ENCODE data around the gene DDX1.

GRCh38 chr2:15548974-15549373 is 42.7 kb upstream of the DDX1 start:
- TF ChIP-seq, protein P1, sequence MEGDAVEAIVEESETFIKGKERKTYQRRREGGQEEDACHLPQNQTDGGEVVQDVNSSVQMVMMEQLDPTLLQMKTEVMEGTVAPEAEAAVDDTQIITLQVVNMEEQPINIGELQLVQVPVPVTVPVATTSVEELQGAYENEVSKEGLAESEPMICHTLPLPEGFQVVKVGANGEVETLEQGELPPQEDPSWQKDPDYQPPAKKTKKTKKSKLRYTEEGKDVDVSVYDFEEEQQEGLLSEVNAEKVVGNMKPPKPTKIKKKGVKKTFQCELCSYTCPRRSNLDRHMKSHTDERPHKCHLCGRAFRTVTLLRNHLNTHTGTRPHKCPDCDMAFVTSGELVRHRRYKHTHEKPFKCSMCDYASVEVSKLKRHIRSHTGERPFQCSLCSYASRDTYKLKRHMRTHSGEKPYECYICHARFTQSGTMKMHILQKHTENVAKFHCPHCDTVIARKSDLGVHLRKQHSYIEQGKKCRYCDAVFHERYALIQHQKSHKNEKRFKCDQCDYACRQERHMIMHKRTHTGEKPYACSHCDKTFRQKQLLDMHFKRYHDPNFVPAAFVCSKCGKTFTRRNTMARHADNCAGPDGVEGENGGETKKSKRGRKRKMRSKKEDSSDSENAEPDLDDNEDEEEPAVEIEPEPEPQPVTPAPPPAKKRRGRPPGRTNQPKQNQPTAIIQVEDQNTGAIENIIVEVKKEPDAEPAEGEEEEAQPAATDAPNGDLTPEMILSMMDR (IDR thresholded peaks at IDR 0.05), result no peak
- no peak for TF ChIP-seq POLR2A (IDR thresholded peaks at IDR 0.05)

Data from heart left ventricle (tissue), 13 donors.